HG03159 (cell line): ENCODE measurements around the gene GMEB2.
"Not testable (repeated sequence)": the region's sequence is repeated elsewhere in the genome, so short reads cannot be mapped to it uniquely, and the experiment has no call there.

ENCODE experiments used
- ATAC-seq: cut with Tn5 transposase; IDR thresholded peaks from one replicate; pipeline ENCODE4 v1.9.1; 2021; ENCODE audit warnings: mild to moderate bottlenecking, moderate library complexity; ENCODE audit not compliant: unreplicated experiment

The GMEB2 gene

GRCh38 chr20:63657260-63657936 is 30.5 kb upstream of the GMEB2 start:
- ATAC-seq: no peak

GRCh38 chr20:63656451-63656850 is 29.6 kb upstream of the GMEB2 start:
- no peak for ATAC-seq

- ATAC-seq: no peak
Measured at GRCh38 chr20:63655249-63655648, 28.3 kb upstream of the GMEB2 start.

GRCh38 chr20:63653974-63654668 is 27.2 kb upstream of the GMEB2 start:
- ATAC-seq: no peak

- ATAC-seq: no peak
Measured at GRCh38 chr20:63653041-63653973, 26.4 kb upstream of the GMEB2 start, which contains the start of gene STMN3. STMN3 (minus strand) TSS chr20:63653424; CDS start chr20:63653345, 79 bp downstream.

- no peak for ATAC-seq
Measured at GRCh38 chr20:63652192-63652980, 25.5 kb upstream of the GMEB2 start.

GRCh38 chr20:63651942-63652191 is 25.0 kb upstream of the GMEB2 start:
- no peak for ATAC-seq

GRCh38 chr20:63650486-63650885 is 23.6 kb upstream of the GMEB2 start:
- ATAC-seq: not testable (repeated sequence)

- ATAC-seq: no peak
Measured at GRCh38 chr20:63648895-63649589, 22.1 kb upstream of the GMEB2 start.

GRCh38 chr20:63648190-63648589 is 21.3 kb upstream of the GMEB2 start:
- ATAC-seq: no peak

- no peak for ATAC-seq
Measured at GRCh38 chr20:63645218-63645617, 18.3 kb upstream of the GMEB2 start.

GRCh38 chr20:63643946-63644345 is 17.0 kb upstream of the GMEB2 start:
- no peak for ATAC-seq

GRCh38 chr20:63643499-63643898 is 16.6 kb upstream of the GMEB2 start:
- ATAC-seq: no peak

GRCh38 chr20:63642527-63643247 is 15.8 kb upstream of the GMEB2 start:
- no peak for ATAC-seq

- peak; percentile 73 for ATAC-seq
Measured at GRCh38 chr20:63641792-63642523, 15.1 kb upstream of the GMEB2 start.

GRCh38 chr20:63641146-63641791 is 14.4 kb upstream of the GMEB2 start:
- ATAC-seq: peak; percentile 19

GRCh38 chr20:63640686-63641085 is 13.8 kb upstream of the GMEB2 start:
- ATAC-seq: not testable (repeated sequence)

GRCh38 chr20:63640086-63640485 is 13.2 kb upstream of the GMEB2 start:
- no peak for ATAC-seq
